ENCODE data around the gene PBLD. TPM values are rescaled to one million over a fixed set of nuclear protein-coding genes. Genes with fewer than 3 reads are reported as not detected.

Gene PBLD
- total and polyA plus RNA-seq, 9 of the 15 experiments (the other 6 are each of a cell fraction or from before 2014, with no cell fraction given): 1.2 to 4.3 (median 2.5) TPM

GRCh38 chr10:68327889-68328786 is 4.6 kb downstream of the PBLD start (continued):
- TF ChIP-seq CLOCK (CRISPR knock-in tag; IDR thresholded peaks at IDR 0.05; ENCODE audit: borderline replicate concordance) (0 out of 2 replicates have a peak, but pooled peaks have one; percentile 65), U2AF1 (optimal IDR thresholded peaks at IDR 0.05; ENCODE audit: low read depth, low read length) (no peak), RBBP5 (IDR thresholded peaks at IDR 0.05; ENCODE audit: borderline replicate concordance, insufficient read depth, low read length, poor library complexity, severe bottlenecking) (no peak), TRIM25 (IDR thresholded peaks at IDR 0.05; ENCODE audit: borderline replicate concordance) (no peak), ZBTB8A (IDR thresholded peaks at IDR 0.05; ENCODE audit: partially characterized antibody) (no peak), JUND (IDR thresholded peaks at IDR 0.05; ENCODE audit: borderline replicate concordance, low read depth, low read length) (no peak), JUND (tag; IDR thresholded peaks at IDR 0.05; ENCODE audit: borderline replicate concordance, low read depth, low read length) (no peak), DPF2 (IDR thresholded peaks at IDR 0.05) (0 out of 2 replicates have a peak, but pooled peaks have one; percentile 36), ETV5 (CRISPR knock-in tag; IDR thresholded peaks at IDR 0.05; ENCODE audit: low read depth) (no peak), IRF1 (CRISPR knock-in tag; IDR thresholded peaks at IDR 0.05; ENCODE audit: borderline replicate concordance) (no peak), WHSC1 (IDR thresholded peaks at IDR 0.05; ENCODE audit: low read length) (no peak), MAFF (IDR thresholded peaks at IDR 0.05; ENCODE audit: low read length) (no peak), ZC3H8 (IDR thresholded peaks at IDR 0.05) (no peak), ZKSCAN3 (CRISPR knock-in tag; IDR thresholded peaks at IDR 0.05) (no peak), GABPB1 (CRISPR knock-in tag; IDR thresholded peaks at IDR 0.05) (no peak), ZNF24 (IDR thresholded peaks at IDR 0.05) (no peak), UBTF (IDR thresholded peaks at IDR 0.05; ENCODE audit: borderline replicate concordance in 1 of 2, low read depth in 2 of 2, low read length in 2 of 2) (no peak), SMAD3 (CRISPR knock-in tag; conservative IDR thresholded peaks at IDR 0.05) (no peak), PTRF (tag; IDR thresholded peaks at IDR 0.05) (no peak)
